Astrocyte (in vitro differentiated cells and primary cell): ENCODE data around the gene FBXO10. TPM values are rescaled to one million over a fixed set of nuclear protein-coding genes. Genes with fewer than 3 reads are reported as not detected.

Experiments
- DNase-seq: peaks from one replicate; pipeline ENCODE4 v3.0.0-alpha.2; 2010; ENCODE audit warnings: low read depth
- FAIRE-seq: peaks from 2 replicates; lab custom pipeline; 2011; peaks lifted over from hg19 to GRCh38; lab: Jason Lieb, UNC
- H2AFZ ChIP-seq: 2 replicates; pipeline ENCODE4 v1.6.0; 2012; ENCODE audit warnings: low read depth, low read length, inconsistent platforms
- H3K27ac ChIP-seq: 2 replicates; pipeline ENCODE4 v1.5.1; 2011; ENCODE audit warnings: low read depth, low read length, inconsistent platforms
- H3K27me3 ChIP-seq: 2 replicates; pipeline ENCODE4 v1.6.0; 2011; ENCODE audit warnings: low read length, inconsistent platforms; ENCODE audit not compliant: insufficient read depth
- H3K36me3 ChIP-seq: 2 replicates; pipeline ENCODE4 v1.5.1; 2011; ENCODE audit warnings: low read length, inconsistent platforms; ENCODE audit not compliant: insufficient read depth
- H3K4me1 ChIP-seq: 2 replicates; pipeline ENCODE4 v1.5.1; 2011; ENCODE audit warnings: low read length, inconsistent platforms; ENCODE audit not compliant: insufficient read depth
- H3K4me2 ChIP-seq: 2 replicates; pipeline ENCODE4 v1.6.0; 2012; ENCODE audit warnings: low read length, inconsistent platforms
- H3K4me3 ChIP-seq: 2 replicates; pipeline ENCODE4 v1.5.1; 2011; ENCODE audit warnings: low read depth, mild to moderate bottlenecking, low read length, inconsistent platforms; ENCODE audit not compliant: insufficient read depth
- H3K79me2 ChIP-seq: 2 replicates; pipeline ENCODE4 v1.6.0; 2012; ENCODE audit warnings: mild to moderate bottlenecking, low read length, inconsistent platforms; ENCODE audit not compliant: insufficient read depth
- H3K9ac ChIP-seq: 2 replicates; pipeline ENCODE4 v1.6.0; 2012; ENCODE audit warnings: mild to moderate bottlenecking, low read length, inconsistent platforms
- H3K9me3 ChIP-seq: 2 replicates; pipeline ENCODE4 v1.5.1; 2012; ENCODE audit warnings: low read depth, mild to moderate bottlenecking, low read length, inconsistent platforms; ENCODE audit not compliant: insufficient read depth
- H4K20me1 ChIP-seq: 2 replicates; pipeline ENCODE4 v1.6.0; 2012; ENCODE audit warnings: low read length, inconsistent platforms; ENCODE audit not compliant: insufficient read depth
- H3K27ac Mint-ChIP-seq: one replicate; pipeline ENCODE4 v1.8.0; 2021; ENCODE audit warnings: mild to moderate bottlenecking, mixed read lengths; ENCODE audit not compliant: unreplicated experiment
- H3K27me3 Mint-ChIP-seq: one replicate; pipeline ENCODE4 v1.8.0; 2021; ENCODE audit warnings: low read depth, mixed read lengths; ENCODE audit not compliant: unreplicated experiment
- H3K36me3 Mint-ChIP-seq: one replicate; pipeline ENCODE4 v1.8.0; 2021; ENCODE audit warnings: low read depth, mixed read lengths; ENCODE audit not compliant: unreplicated experiment
- H3K4me1 Mint-ChIP-seq: one replicate; pipeline ENCODE4 v1.8.0; 2021; ENCODE audit warnings: low read depth, mixed read lengths; ENCODE audit not compliant: unreplicated experiment
- H3K4me3 Mint-ChIP-seq: one replicate; pipeline ENCODE4 v1.8.0; 2021; ENCODE audit warnings: mild to moderate bottlenecking, moderate library complexity, mixed read lengths; ENCODE audit not compliant: unreplicated experiment
- H3K9me3 Mint-ChIP-seq: one replicate; pipeline ENCODE4 v1.8.0; 2021; ENCODE audit warnings: mild to moderate bottlenecking, mixed read lengths; ENCODE audit not compliant: unreplicated experiment
- EZH2 ChIP-seq: IDR thresholded peaks from 2 replicates; pipeline ENCODE4 v1.6.1; 2012; ENCODE audit warnings: mild to moderate bottlenecking, low read length, inconsistent platforms; ENCODE audit not compliant: insufficient read depth
- total RNA-seq: library from RNA; stranded (reverse); gene quantifications from 2 replicates; pipeline ENCODE4 v1.2.1, GENCODE V29; 2021
- TF ChIP-seq, protein P1 (sequence below): IDR thresholded peaks from 2 replicates; pipeline ENCODE4 v1.5.1; 2011; ENCODE audit warnings: low read depth, mild to moderate bottlenecking, inconsistent platforms, low read length, moderate library complexity; ENCODE audit not compliant: insufficient read depth

The FBXO10 gene
- total RNA-seq, 1 donor from 2014 or later = 12.7 TPM

DNA sequence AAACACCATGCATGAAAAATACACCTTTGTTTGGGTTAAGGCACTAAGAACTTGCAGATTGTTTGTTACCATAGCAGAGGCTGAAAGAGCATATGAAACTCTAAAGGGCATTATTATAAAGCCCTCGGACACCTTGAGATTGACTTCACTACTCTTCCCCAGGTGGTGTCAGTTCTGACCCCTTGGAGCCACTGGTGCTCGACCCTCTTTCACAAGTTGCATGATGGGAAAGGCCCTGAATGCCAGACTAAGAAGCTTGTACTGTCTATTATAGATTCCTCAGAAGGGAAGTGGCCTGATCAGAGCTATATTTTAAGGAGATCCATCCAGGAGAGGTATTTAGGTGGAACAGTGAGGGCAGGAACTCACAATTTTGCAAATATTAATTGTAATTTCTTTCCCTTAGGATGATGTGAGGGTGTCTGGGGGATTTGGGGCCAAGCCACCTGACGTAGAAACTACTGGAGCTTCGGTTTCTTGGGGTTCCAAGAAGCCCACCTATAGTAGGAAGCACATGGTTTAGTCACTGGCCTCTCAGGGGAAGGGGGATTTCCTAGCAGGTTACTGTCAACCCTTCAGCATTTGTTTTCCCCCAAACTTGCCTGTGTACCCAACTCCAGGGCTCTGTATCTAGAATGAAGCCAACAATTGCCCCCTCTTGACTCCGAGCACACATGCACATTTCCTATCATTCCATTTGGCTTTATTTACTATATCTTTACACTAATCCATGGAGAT lies 16.2 kb downstream of the FBXO10 start:
- Mint-ChIP-seq H3K27ac (no peak overlapping the region), H3K4me1 (no peaks in the 10 kb centered on the region)

DNA sequence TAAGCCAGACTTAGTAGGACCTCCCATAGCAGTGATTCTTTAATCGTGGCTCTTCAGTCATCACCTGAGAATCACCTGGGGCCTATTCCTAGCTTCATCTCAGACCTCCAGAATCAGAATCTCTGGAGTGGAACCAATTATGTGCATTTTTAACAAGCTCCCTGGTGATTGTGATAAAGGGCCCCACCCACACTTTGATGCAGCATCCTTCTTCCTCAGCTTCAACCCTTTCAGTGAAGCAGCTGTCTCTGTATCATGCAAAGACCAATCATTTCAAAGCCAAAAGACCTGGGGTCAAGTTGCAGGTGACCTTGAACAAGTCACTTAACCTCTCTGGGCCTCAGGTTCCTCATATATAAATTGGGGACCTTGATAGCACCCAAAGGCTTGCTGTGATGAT lies 17.1 kb downstream of the FBXO10 start:
- H2AFZ ChIP-seq = no peak overlapping the region
- Mint-ChIP-seq H3K4me1 (no peaks in the 10 kb centered on the region), H3K36me3 (peaks cover 9% of the 10 kb centered on the region), H3K27ac (no peak overlapping the region), H3K27me3 (no peaks in the 10 kb centered on the region), H3K9me3 (peaks cover 2% of the 10 kb centered on the region), H3K4me3 (no peak overlapping the region)
- no peaks in the 10 kb centered on the region for H3K79me2 ChIP-seq
- no peak overlapping the region for H3K27ac ChIP-seq
- peaks cover 8% of the 10 kb centered on the region for H4K20me1 ChIP-seq
- no peak for DNase-seq
- no peak overlapping the region for H3K4me3 ChIP-seq
- no peak for FAIRE-seq
- no peaks in the 10 kb centered on the region for H3K36me3 ChIP-seq
- H3K4me2 ChIP-seq = no peak overlapping the region
- no peak overlapping the region for H3K9ac ChIP-seq
- peaks cover 5% of the 10 kb centered on the region for H3K9me3 ChIP-seq
- H3K4me1 ChIP-seq = no peaks in the 10 kb centered on the region
- TF ChIP-seq, protein P1, sequence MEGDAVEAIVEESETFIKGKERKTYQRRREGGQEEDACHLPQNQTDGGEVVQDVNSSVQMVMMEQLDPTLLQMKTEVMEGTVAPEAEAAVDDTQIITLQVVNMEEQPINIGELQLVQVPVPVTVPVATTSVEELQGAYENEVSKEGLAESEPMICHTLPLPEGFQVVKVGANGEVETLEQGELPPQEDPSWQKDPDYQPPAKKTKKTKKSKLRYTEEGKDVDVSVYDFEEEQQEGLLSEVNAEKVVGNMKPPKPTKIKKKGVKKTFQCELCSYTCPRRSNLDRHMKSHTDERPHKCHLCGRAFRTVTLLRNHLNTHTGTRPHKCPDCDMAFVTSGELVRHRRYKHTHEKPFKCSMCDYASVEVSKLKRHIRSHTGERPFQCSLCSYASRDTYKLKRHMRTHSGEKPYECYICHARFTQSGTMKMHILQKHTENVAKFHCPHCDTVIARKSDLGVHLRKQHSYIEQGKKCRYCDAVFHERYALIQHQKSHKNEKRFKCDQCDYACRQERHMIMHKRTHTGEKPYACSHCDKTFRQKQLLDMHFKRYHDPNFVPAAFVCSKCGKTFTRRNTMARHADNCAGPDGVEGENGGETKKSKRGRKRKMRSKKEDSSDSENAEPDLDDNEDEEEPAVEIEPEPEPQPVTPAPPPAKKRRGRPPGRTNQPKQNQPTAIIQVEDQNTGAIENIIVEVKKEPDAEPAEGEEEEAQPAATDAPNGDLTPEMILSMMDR = no peak
- no peak for TF ChIP-seq EZH2
- H3K27me3 ChIP-seq = no peaks in the 10 kb centered on the region

More for the DNA sequence above, 16.2 kb downstream of the FBXO10 start:
- H3K27ac ChIP-seq = no peak overlapping the region
- H3K9ac ChIP-seq = no peak overlapping the region
- FAIRE-seq (no peak), DNase-seq (no peak)
- H3K4me3 ChIP-seq = no peak overlapping the region
- Mint-ChIP-seq H3K4me3 (no peak overlapping the region), H3K36me3 (peaks cover 13% of the 10 kb centered on the region), H3K27me3 (no peaks in the 10 kb centered on the region), H3K9me3 (peaks cover 5% of the 10 kb centered on the region)
- peaks cover 8% of the 10 kb centered on the region for H3K9me3 ChIP-seq
- no peak overlapping the region for H2AFZ ChIP-seq
- H3K27me3 ChIP-seq = no peaks in the 10 kb centered on the region
- no peaks in the 10 kb centered on the region for H3K36me3 ChIP-seq
- peaks cover 8% of the 10 kb centered on the region for H4K20me1 ChIP-seq
- H3K4me1 ChIP-seq = no peaks in the 10 kb centered on the region
- H3K4me2 ChIP-seq = no peak overlapping the region
- TF ChIP-seq EZH2 = no peak
- TF ChIP-seq, protein P1 = no peak
- H3K79me2 ChIP-seq = no peaks in the 10 kb centered on the region

DNA sequence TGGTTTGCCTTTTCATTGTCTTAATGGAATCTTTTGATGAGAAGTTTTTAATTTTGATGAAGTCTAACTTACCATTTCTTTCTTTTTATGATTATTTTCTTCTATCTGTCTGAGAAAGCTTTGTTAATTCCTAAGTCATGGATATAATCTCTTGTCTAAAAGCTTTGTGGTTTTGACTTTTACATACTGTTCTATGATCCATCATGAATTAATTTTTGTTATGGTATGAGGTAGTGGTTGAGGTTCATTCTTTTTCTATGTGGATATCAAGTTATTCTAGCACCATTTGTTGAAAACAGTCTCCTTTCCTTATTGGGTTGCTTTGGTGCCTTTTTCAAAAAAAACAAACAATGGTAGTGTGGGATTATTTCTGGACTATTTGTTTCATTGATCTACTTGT lies 20.4 kb downstream of the FBXO10 start:
- peak overlapping the region; percentile 47 for H3K27ac ChIP-seq
- H3K27ac Mint-ChIP-seq = no peak overlapping the region
- no peak overlapping the region for H3K4me3 ChIP-seq
- no peaks in the 10 kb centered on the region for H3K9me3 ChIP-seq
- peaks cover 3% of the 10 kb centered on the region for H3K4me1 Mint-ChIP-seq
- H3K4me3 Mint-ChIP-seq = no peak overlapping the region
- H3K36me3 Mint-ChIP-seq = peaks cover 3% of the 10 kb centered on the region
- no peaks in the 10 kb centered on the region for H3K79me2 ChIP-seq
- FAIRE-seq = peak; percentile 87
- peaks cover 14% of the 10 kb centered on the region for H4K20me1 ChIP-seq
- no peaks in the 10 kb centered on the region for H3K36me3 ChIP-seq
- no peak overlapping the region for H2AFZ ChIP-seq
- H3K27me3 Mint-ChIP-seq = no peaks in the 10 kb centered on the region
- peaks cover 4% of the 10 kb centered on the region for H3K4me1 ChIP-seq
- no peaks in the 10 kb centered on the region for H3K9me3 Mint-ChIP-seq
- TF ChIP-seq, protein P1 = no peak
- no peak for TF ChIP-seq EZH2
- no peak overlapping the region for H3K4me2 ChIP-seq
- DNase-seq = peak; percentile 73
- no peak overlapping the region for H3K9ac ChIP-seq
- H3K27me3 ChIP-seq = no peaks in the 10 kb centered on the region
